ENCODE results near the gene NOP56.

NOP56 gene

DNA sequence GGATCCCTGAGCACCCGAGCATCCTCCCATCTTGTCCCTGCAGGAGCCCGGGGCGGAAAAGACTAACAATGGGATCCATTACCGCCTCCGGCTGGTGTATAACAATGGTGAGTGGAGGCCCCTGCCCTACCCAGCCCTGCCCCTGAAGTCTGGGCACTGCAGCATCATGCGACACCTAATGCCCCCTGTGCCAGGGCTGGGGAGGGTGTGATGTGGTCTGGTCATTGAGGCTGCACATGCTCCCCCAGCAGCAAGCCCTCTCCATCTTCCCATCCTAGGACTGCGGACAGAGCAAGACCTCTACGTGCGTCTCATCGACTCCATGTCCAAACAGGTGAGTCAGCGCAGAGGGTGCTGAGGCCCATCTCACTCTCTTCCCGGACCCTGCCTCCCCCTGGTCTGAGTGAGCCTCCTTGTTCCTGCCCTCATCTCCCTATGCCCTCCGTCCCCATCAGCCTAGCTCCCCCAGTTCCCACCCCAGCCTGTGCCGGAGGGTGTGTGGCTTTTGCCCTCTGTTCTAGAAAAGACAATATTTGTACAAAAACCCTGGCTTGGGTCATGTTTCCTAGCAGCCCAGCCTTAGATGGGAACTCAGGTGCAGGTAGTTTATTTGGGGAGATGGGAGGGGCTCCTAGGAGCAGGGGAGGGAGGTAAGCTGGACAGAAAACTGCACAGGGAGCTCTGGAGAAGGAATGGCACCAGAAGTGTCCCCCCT lies 53.7 kb downstream of the NOP56 start:
- no peak for DNase-seq

DNA sequence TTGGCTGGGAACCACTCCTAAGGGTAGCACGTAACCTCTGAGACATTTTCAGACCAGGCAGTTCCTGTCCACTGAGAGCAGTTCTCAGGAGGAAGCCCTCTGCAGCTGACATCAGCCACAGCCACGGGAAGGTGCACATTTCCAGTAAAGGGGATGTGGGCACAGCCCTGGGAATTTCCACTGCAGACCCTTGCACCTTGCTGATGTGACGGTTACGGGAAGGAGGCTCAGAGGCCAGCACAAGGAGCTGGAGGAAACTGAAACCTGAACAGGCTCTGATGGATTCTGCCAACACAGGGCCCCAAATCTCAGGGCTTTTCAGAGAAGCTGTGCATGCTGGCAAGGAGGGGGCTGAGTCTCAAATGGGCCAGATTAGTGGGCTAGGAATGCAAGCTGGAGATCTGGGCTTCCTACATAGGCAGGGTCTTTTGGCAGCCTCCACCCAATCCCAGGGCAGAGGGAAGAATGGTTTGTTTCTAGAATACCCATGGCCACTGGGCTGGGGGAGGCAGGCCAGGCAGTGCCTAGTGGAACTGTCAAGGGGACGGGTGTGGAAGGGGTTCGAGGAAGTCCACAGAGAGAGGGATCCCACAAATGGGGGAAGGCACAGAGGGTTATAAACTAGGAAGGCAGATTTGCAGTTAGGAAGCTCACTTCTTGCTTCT lies 54.4 kb downstream of the NOP56 start:
- no peak for DNase-seq

DNA sequence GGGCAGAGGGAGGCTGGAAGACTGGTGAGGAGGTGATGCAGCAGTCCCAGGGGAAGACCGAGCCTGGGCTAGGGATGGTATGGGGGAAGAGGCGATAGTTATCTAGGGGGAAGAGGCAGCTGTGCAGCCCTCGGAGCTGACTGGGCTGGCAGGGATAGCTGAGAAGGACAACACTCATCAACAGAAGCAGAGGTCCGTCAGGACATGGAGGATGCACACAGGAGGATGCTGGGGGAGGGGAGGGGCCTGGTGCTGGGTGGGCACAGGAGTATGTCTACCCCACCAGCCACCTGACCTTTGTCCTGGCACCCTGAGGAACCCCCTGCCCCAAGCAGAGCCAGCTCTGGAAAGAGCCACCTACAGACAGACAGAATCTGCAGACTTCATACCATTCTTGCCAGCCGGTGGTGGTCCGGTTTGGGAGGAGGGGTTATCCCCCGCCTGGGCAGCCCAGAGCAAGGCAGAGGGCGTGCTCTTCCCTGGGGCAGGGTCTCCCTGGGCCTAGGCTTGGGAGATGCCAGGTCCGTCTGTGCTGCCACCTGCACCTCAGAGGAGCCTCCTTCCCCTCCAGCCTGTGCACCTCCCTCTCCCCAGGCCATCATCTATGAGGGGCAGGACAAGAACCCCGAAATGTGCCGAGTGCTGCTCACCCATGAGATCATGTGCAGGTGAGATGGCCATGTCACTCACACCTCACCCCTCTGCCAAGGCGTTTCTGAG lies 55.1 kb downstream of the NOP56 start:
- DNase-seq, result no peak
